ENCODE results near the gene ACAA2. TPM values are rescaled to one million over a fixed set of nuclear protein-coding genes. Genes with fewer than 3 reads are reported as not detected.

ACAA2 gene
- total and polyA plus RNA-seq, 10 donors, result 20.9 to 44.0 (median 34.0) TPM

DNA sequence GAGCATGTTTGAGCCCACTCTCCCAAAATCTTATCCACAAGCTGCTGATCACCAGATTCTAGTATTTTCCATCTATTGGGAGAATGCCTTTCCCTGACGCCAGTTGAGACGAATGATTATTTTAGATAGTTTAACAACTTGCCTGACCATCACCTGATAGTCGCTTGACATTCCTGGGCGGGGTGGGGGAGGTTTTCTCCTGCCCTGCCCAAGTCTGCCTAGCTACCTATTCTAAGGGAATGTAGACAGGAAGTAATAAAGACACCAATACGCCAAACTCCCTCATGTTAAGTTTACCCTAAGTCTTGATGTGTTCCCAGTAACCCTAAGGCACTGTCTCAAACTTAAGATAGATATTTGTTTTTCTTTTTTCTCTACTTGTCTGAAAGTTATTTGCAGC is 4.6 kb upstream of the ACAA2 start:
- Histone ChIP-seq H3K4me3 (no peak overlapping the region), H3K27ac (no peak overlapping the region), H3K27me3 (replicated peaks in 1 of 7) (no peaks in the 10 kb centered on the region), H3K9me3 (no peaks in the 10 kb centered on the region), H3K36me3 (no peaks in the 10 kb centered on the region), H3K4me1 (peaks cover 9 to 71% (median 24%) of the 10 kb centered on the region in 6 donors)
- WGBS, 5 donors, result 91 to 99% (median 95%) methylated on average over 5 of the region's 5 CpGs
- no peak for DNase-seq
- TF ChIP-seq POLR2A (IDR thresholded peaks at IDR 0.05) (no peak), CTCF (IDR thresholded peaks at IDR 0.05 in 8 of 11, conservative IDR thresholded peaks at IDR 0.05 in 3 of 11) (no peak), POLR2AphosphoS5 (IDR thresholded peaks at IDR 0.05) (no peak)
- intact Hi-C loops (cut with DNase I; ENCODE audit: low total_unique reads), result no loop called here

DNA sequence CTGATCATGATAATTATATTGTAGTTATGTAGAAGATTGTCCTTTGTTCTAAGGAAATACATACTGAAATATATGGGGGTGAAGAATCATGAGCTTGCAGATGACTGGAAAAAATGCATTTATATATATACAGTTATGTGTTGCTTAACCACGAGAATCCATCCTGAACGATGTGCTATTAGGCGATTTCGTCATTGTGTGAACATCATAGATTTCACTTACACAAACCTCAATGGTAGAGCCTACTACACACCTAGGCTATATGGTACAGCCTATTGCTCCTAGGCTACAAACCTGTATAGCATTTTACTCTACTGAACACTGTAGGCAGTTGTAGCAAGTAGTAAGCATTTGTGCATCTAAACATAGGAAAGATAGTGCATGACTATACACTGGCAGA is 2.6 kb upstream of the ACAA2 start:
- intact Hi-C loops (cut with DNase I; ENCODE audit: low total_unique reads), result no loop called here
- 68 to 90% (median 82%) methylated on average over 4 of the region's 4 CpGs for WGBS, 5 donors
- DNase-seq, result no peak
- Histone ChIP-seq H3K9me3 (no peaks in the 10 kb centered on the region), H3K27me3 (replicated peaks in 1 of 7) (no peaks in the 10 kb centered on the region), H3K4me3 (no peak overlapping the region), H3K4me1 (peaks cover 20 to 85% (median 42%) of the 10 kb centered on the region in 6 donors), H3K36me3 (no peaks in the 10 kb centered on the region), H3K27ac (no peak overlapping the region)
- TF ChIP-seq POLR2AphosphoS5 (IDR thresholded peaks at IDR 0.05) (no peak), CTCF (IDR thresholded peaks at IDR 0.05 in 8 of 11, conservative IDR thresholded peaks at IDR 0.05 in 3 of 11) (no peak), POLR2A (IDR thresholded peaks at IDR 0.05) (no peak)

DNA sequence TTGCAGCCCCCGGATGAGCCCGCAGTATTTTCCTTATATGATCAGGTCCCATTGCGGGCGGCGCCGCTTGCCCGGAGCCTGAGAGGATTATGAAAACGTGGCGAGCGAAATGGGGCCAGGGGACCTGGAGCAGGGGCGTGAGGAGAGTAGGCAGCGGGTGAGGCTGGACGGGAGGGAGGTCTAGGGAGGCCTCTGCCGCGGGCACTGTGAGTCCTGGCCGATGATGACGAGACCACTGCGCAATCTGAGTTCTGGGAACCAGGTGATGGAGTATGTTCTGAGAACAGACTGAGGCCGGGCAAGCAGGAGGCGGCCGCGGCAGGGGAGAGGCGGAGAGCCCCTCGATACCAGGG is 790 bp upstream of the ACAA2 start:
- Histone ChIP-seq H3K27ac (peak overlapping the region; percentile 95 to 99 (median 98)), H3K36me3 (peaks cover 0 to under 1% (median 0%) of the 10 kb centered on the region in 6 donors), H3K4me1 (peaks cover 14 to 68% (median 28%) of the 10 kb centered on the region in 6 donors), H3K27me3 (replicated peaks in 1 of 7) (no peaks in the 10 kb centered on the region), H3K9me3 (peaks cover 0 to 16% (median 8%) of the 10 kb centered on the region in 8 donors), H3K4me3 (peak overlapping the region; percentile 69 to 84 (median 72))
- intact Hi-C loops (cut with DNase I; ENCODE audit: low total_unique reads), result no loop called here
- 0 to 1% (median 1%) methylated on average over 14 to 24 of the region's 24 CpGs for WGBS, 5 donors
- TF ChIP-seq POLR2A (IDR thresholded peaks at IDR 0.05), result no peak
- TF ChIP-seq POLR2AphosphoS5 (IDR thresholded peaks at IDR 0.05), result no peak
- TF ChIP-seq CTCF (IDR thresholded peaks at IDR 0.05 in 8 of 11, conservative IDR thresholded peaks at IDR 0.05 in 3 of 11), result no peak
- DNase-seq, result no peak

GRCh38 chr18:49813069-49813318 is 339 bp downstream of the ACAA2 start:
- Histone ChIP-seq H3K36me3 (peaks cover 0 to 11% (median 0%) of the 10 kb centered on the region in 6 donors), H3K4me3 (peak overlapping the region; percentile 69 to 84 (median 72)), H3K27me3 (replicated peaks in 1 of 7) (no peaks in the 10 kb centered on the region), H3K9me3 (peaks cover 0 to 27% (median 20%) of the 10 kb centered on the region in 8 donors), H3K27ac (peak overlapping the region; percentile 95 to 99 (median 98)), H3K4me1 (peaks cover 14 to 57% (median 28%) of the 10 kb centered on the region in 6 donors)
- TF ChIP-seq CTCF (IDR thresholded peaks at IDR 0.05 in 8 of 11, conservative IDR thresholded peaks at IDR 0.05 in 3 of 11) (no peak), POLR2AphosphoS5 (IDR thresholded peaks at IDR 0.05) (no peak), POLR2A (IDR thresholded peaks at IDR 0.05) (no peak)
- 0 to 4% (median 2%) methylated on average over 9 to 17 of the region's 17 CpGs for WGBS, 5 donors
- intact Hi-C loops (cut with DNase I; ENCODE audit: low total_unique reads), result no loop called here
- DNase-seq, result peak; percentile 85
